OCI-LY3 (cell line): Measurements from ENCODE around the gene ZCCHC2.

Source experiments
- H2AFZ ChIP-seq: fragments of 200-600, 300-600 bp; shearing (Covaris generic); 2 replicates; pipeline ENCODE4 v1.6.0; 2014; ENCODE audit warnings: antibody characterized with exemption, low read depth, low read length
- H3K27ac ChIP-seq: fragments of 200-600, 300-600 bp; sonication (generic); 2 replicates; pipeline ENCODE4 v1.5.1; 2014; ENCODE audit warnings: mild to moderate bottlenecking, low read length, moderate library complexity, mixed read lengths
- H3K27me3 ChIP-seq: fragments of 200-600, 300-600 bp; sonication (generic); 2 replicates; pipeline ENCODE4 v1.6.1; 2014; ENCODE audit warnings: low read depth, low read length, mixed read lengths
- H3K36me3 ChIP-seq: fragments of 200-600, 300-600 bp; sonication (generic); replicated peaks from 2 replicates; pipeline ENCODE3; 2014; ENCODE audit warnings: low read depth, low read length, mixed read lengths
- H3K4me1 ChIP-seq: fragments of 300-600, 200-600 bp; sonication (generic); 2 replicates; pipeline ENCODE4 v1.6.1; 2014; ENCODE audit warnings: low read length, mixed read lengths
- H3K4me2 ChIP-seq: fragments of 200-600, 300-600 bp; sonication (generic); 2 replicates; pipeline ENCODE4 v1.6.1; 2014; ENCODE audit warnings: low read length, mixed read lengths
- H3K4me3 ChIP-seq: fragments of 300-600, 200-600 bp; sonication (generic); 2 replicates; pipeline ENCODE4 v1.5.1; 2014; ENCODE audit warnings: antibody characterized with exemption, mild to moderate bottlenecking, low read length, moderate library complexity
- H3K79me2 ChIP-seq: fragments of 300-600, 200-600 bp; shearing (Covaris generic); 2 replicates; pipeline ENCODE4 v1.6.1; 2014; ENCODE audit warnings: mild to moderate bottlenecking, low read length, mixed read lengths
- H3K9ac ChIP-seq: fragments of 300-600, 200-600 bp; shearing (Covaris generic); 2 replicates; pipeline ENCODE4 v1.6.0; 2014; ENCODE audit warnings: mild to moderate bottlenecking, low read length, moderate library complexity
- H3K9me3 ChIP-seq: fragments of 200-600, 300-600 bp; shearing (Covaris generic); 2 replicates; pipeline ENCODE4 v1.6.1; 2014; ENCODE audit warnings: low read length, mixed read lengths; ENCODE audit not compliant: insufficient read depth
- H4K20me1 ChIP-seq: fragments of 200-600, 300-600 bp; sonication (generic); 2 replicates; pipeline ENCODE4 v1.6.1; 2016; ENCODE audit warnings: low read length, mixed read lengths; ENCODE audit not compliant: insufficient read depth
- CTCF ChIP-seq: fragments of 200-600, 300-600 bp; sonication (generic); IDR thresholded peaks from 2 replicates; pipeline ENCODE4 v1.5.1; 2014; ENCODE audit warnings: antibody characterized with exemption, low read length, low read depth
- EZH2phosphoT487 ChIP-seq: fragments of 200-600 bp; shearing (Covaris generic); IDR thresholded peaks from 2 replicates; pipeline ENCODE4 v1.6.1; 2018; ENCODE audit warnings: antibody characterized with exemption, mixed run types, low read depth

The ZCCHC2 gene

DNA sequence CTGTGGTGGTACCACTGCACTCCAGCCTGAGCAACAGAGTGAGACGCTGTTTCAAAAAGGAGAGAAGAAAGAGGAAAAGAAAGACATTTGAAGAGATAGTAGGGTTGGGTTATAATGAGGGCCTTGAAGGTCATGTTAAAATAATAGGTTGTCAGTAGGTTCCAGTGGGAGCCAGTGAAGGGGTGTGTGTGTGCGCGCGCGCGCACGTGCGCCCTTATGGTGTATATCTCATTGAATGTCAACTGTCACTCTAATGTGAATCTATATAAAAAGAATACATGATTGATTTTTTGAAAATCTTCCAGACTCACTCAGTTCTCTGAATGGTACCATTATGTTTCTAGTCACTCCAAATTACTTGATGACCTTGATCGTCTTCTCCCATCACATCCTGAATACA lies 9.1 kb downstream of the ZCCHC2 start:
- Histone ChIP-seq H3K4me3 (no peak overlapping the region), H4K20me1 (peaks cover 22% of the 10 kb centered on the region; the same call in 1 of the 2 replicates)

GRCh38 chr18:62536005-62536404 lies 13.2 kb downstream of the ZCCHC2 start:
- no peak for TF ChIP-seq EZH2phosphoT487
- no peak for TF ChIP-seq CTCF
- Histone ChIP-seq H2AFZ (no peak overlapping the region), H3K4me3 (no peak overlapping the region), H3K9ac (no peak overlapping the region), H3K27me3 (no peaks in the 10 kb centered on the region), H3K4me2 (no peak overlapping the region), H4K20me1 (peaks cover 32% of the 10 kb centered on the region), H3K27ac (no peak overlapping the region), H3K9me3 (no peaks in the 10 kb centered on the region), H3K79me2 (peaks cover 67% of the 10 kb centered on the region), H3K36me3 (peaks cover 7% of the 10 kb centered on the region), H3K4me1 (peaks cover 8% of the 10 kb centered on the region)

More for the DNA sequence above, 9.1 kb downstream of the ZCCHC2 start:
- H3K9me3 ChIP-seq: no peaks in the 10 kb centered on the region
- no peak overlapping the region for H3K27ac ChIP-seq
- H3K9ac ChIP-seq: no peak overlapping the region
- no peak overlapping the region for H3K4me2 ChIP-seq
- peaks cover 11% of the 10 kb centered on the region for H3K4me1 ChIP-seq
- no peak overlapping the region for H2AFZ ChIP-seq
- no peaks in the 10 kb centered on the region for H3K27me3 ChIP-seq
- H3K79me2 ChIP-seq: peaks cover 94% of the 10 kb centered on the region
- H3K36me3 ChIP-seq: no peaks in the 10 kb centered on the region
- TF ChIP-seq EZH2phosphoT487 (no peak), CTCF (no peak)

- Histone ChIP-seq H3K9ac (no peak overlapping the region), H3K79me2 (peaks cover 56% of the 10 kb centered on the region), H3K27me3 (no peaks in the 10 kb centered on the region), H3K36me3 (peaks cover 10% of the 10 kb centered on the region), H2AFZ (no peak overlapping the region), H3K27ac (no peak overlapping the region), H3K4me2 (no peak overlapping the region), H3K4me1 (peaks cover 6% of the 10 kb centered on the region), H3K9me3 (no peaks in the 10 kb centered on the region), H4K20me1 (peaks cover 32% of the 10 kb centered on the region), H3K4me3 (no peak overlapping the region)
- TF ChIP-seq CTCF (no peak), EZH2phosphoT487 (no peak)
Measured at GRCh38 chr18:62537042-62537894, 14.4 kb downstream of the ZCCHC2 start.

DNA sequence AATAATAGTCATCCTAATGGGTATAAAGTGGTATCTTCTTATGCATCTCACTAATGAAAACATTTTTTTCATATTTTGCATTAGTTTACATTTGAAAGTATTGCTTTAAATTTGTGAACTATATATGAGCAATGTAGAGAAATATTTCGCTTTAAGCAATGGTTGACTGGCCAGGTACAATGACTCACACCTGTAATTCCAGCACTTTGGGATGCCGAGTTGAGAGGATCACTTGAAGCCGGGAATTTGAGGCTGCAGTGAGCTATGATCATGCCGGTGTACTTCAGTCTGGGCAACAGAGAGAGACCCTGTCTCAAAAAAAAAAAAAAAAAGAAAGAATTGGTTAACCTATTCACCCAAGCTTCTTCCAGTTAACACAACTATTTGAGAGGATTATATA lies 15.1 kb downstream of the ZCCHC2 start:
- H3K9me3 ChIP-seq: no peaks in the 10 kb centered on the region
- H3K27ac ChIP-seq: no peak overlapping the region
- peaks cover 6% of the 10 kb centered on the region for H3K4me1 ChIP-seq
- no peak overlapping the region for H3K4me2 ChIP-seq
- no peak for TF ChIP-seq CTCF
- no peak for TF ChIP-seq EZH2phosphoT487
- no peak overlapping the region for H3K9ac ChIP-seq
- H3K79me2 ChIP-seq: peaks cover 49% of the 10 kb centered on the region
- no peak overlapping the region for H2AFZ ChIP-seq
- peaks cover 32% of the 10 kb centered on the region for H4K20me1 ChIP-seq
- peaks cover 16% of the 10 kb centered on the region for H3K36me3 ChIP-seq
- H3K4me3 ChIP-seq: no peak overlapping the region
- no peaks in the 10 kb centered on the region for H3K27me3 ChIP-seq
